Nephron progenitor cell (in vitro differentiated cells): ENCODE measurements around the gene IQGAP2.
A peak's percentile ranks its signal among the peaks of the same experiment; 100 is the strongest.

Experiments
- DNase-seq: peaks from one replicate; pipeline ENCODE4 v3.0.0; 2021
- H3K27ac Mint-ChIP-seq: 2 replicates; pipeline ENCODE4 v1.8.0; 2021; ENCODE audit warnings: mild to moderate bottlenecking, moderate library complexity, mixed read lengths
- H3K27me3 Mint-ChIP-seq: 2 replicates; pipeline ENCODE4 v1.8.0; 2021; ENCODE audit warnings: mild to moderate bottlenecking, low read depth, mixed read lengths; ENCODE audit not compliant: poor library complexity
- H3K36me3 Mint-ChIP-seq: 2 replicates; pipeline ENCODE4 v1.8.0; 2021; ENCODE audit warnings: low read depth, mixed read lengths
- H3K4me1 Mint-ChIP-seq: 2 replicates; pipeline ENCODE4 v1.8.0; 2021; ENCODE audit warnings: mixed read lengths
- H3K4me3 Mint-ChIP-seq: 2 replicates; pipeline ENCODE4 v1.8.0; 2021; ENCODE audit warnings: mild to moderate bottlenecking, moderate library complexity, mixed read lengths
- H3K9me3 Mint-ChIP-seq: 2 replicates; pipeline ENCODE4 v1.8.0; 2021; ENCODE audit warnings: mild to moderate bottlenecking, moderate library complexity, mixed read lengths
- TF ChIP-seq, protein P1 (sequence below): fragments of 200-600 bp; sonication (generic); IDR thresholded peaks from 2 replicates; pipeline ENCODE4 v1.5.0; 2021; ENCODE audit warnings: antibody characterized with exemption

IQGAP2 gene

DNA sequence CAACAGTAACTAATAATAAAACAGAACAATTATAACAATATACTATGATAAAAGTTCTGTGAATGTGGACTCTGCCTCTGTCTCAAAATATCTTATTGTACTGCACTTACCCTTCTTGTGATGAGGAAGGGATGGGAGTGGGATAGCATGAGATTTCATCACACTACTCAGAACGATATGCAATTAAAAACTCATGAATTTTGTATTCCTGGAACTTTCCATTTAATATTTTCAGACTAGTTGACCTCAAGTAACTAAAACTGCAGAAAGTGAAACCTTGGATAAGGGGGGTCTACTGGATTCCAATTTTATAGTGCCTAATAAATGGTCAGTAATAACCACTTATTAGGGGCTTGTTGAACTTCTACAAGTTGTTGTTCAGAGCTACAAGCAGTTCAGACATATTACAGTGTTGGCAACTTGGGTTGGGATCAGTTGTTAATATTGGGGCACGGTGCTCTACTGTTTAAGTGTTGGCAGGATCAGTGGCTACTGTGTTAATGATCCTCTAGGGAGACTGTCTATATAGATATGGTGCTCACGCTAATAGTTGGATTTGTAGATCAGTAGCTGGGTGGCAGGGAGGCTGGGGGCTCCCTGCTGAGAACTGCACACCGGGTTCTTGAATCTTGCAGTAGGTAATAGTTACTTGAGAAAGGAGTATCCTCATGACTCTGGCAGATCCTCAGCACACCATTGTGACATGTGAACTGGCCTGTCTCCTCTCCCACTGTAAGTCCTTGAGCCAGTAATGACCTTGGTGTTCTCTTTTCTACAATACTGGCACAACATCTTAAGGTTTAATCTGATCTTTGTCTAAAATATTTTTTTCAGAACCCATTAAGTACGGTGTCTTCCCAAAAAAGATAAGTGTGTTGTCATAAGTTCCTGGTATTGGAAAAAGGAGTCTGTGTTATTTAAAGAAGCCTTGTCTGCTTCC is 158.1 kb downstream of the IQGAP2 start:
- TF ChIP-seq, protein P1, sequence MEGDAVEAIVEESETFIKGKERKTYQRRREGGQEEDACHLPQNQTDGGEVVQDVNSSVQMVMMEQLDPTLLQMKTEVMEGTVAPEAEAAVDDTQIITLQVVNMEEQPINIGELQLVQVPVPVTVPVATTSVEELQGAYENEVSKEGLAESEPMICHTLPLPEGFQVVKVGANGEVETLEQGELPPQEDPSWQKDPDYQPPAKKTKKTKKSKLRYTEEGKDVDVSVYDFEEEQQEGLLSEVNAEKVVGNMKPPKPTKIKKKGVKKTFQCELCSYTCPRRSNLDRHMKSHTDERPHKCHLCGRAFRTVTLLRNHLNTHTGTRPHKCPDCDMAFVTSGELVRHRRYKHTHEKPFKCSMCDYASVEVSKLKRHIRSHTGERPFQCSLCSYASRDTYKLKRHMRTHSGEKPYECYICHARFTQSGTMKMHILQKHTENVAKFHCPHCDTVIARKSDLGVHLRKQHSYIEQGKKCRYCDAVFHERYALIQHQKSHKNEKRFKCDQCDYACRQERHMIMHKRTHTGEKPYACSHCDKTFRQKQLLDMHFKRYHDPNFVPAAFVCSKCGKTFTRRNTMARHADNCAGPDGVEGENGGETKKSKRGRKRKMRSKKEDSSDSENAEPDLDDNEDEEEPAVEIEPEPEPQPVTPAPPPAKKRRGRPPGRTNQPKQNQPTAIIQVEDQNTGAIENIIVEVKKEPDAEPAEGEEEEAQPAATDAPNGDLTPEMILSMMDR: no peak
- DNase-seq: no peak
- H3K36me3 Mint-ChIP-seq: peaks cover 26% of the 10 kb centered on the region
- H3K27me3 Mint-ChIP-seq: no peaks in the 10 kb centered on the region
- H3K4me3 Mint-ChIP-seq: no peak overlapping the region
- no peak overlapping the region for H3K27ac Mint-ChIP-seq
- no peaks in the 10 kb centered on the region for H3K9me3 Mint-ChIP-seq
- peaks cover 7% of the 10 kb centered on the region for H3K4me1 Mint-ChIP-seq

DNA sequence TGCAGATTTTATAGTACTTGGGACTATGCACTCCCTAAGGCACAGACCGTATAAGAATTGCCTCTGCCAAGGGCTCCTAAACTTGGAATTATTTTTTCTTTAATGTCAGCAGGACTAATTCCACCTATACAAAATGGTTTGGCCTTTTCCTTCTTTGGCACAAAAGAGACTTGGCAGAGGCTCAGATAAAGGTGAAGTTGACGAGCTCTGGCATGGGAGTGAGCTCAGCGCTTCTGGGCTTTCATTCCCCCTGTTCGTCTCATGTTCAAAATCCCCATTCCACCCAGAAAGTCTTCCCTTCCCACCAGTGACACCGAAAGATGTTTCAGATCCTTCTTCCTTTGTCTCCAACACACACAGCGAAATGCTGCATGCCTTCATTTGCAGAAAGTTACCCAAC is 158.9 kb downstream of the IQGAP2 start:
- Mint-ChIP-seq H3K4me1 (peaks cover 7% of the 10 kb centered on the region), H3K27ac (peak overlapping the region; percentile 5), H3K9me3 (no peaks in the 10 kb centered on the region), H3K36me3 (peaks cover 31% of the 10 kb centered on the region), H3K27me3 (peaks cover 3% of the 10 kb centered on the region), H3K4me3 (no peak overlapping the region)
- DNase-seq: no peak
- TF ChIP-seq, protein P1: no peak

DNA sequence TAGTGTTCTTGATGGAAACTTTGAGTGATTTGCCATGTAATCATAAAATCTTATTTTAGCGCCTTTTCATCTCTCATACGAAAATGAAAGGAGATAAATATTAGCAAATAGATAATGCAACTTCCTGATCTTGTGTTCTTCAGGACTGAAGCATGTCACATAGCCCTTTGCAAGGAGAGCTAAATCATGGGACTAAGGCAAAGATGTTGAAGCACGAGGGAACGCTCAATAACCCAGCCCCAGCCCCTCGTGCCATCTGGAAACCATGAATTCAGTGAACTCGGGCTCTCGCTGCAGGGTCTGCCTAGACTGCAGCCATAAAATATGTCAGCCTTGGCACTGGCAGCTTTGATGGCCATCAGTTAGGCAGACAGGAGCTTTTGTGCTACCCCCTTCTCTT is 161.9 kb downstream of the IQGAP2 start:
- Mint-ChIP-seq H3K4me3 (no peak overlapping the region), H3K36me3 (peaks cover 21% of the 10 kb centered on the region), H3K27ac (no peak overlapping the region), H3K4me1 (peaks cover 7% of the 10 kb centered on the region), H3K27me3 (peaks cover 3% of the 10 kb centered on the region), H3K9me3 (no peaks in the 10 kb centered on the region)
- no peak for DNase-seq
- TF ChIP-seq, protein P1: no peak

DNA sequence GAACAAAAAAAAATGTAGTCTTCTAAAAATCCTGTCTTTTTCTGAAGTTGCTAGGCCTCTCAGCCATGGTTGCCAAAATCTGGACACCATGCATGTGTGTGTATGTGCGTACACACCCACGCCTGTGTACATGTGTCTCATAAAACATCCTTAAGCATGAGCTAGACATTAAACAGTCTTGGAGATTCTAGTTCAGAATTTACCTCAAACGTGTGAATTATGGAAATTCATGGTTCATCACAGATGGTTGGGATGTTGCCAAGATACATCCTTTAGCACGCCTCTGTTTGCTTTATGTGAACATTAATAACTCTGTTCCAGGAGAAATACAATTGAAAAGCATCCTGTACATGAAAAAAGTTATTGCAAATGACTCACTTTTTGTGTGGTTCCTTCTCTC is 167.1 kb downstream of the IQGAP2 start:
- H3K27me3 Mint-ChIP-seq: peaks cover 3% of the 10 kb centered on the region
- H3K4me1 Mint-ChIP-seq: no peaks in the 10 kb centered on the region
- H3K27ac Mint-ChIP-seq: no peak overlapping the region
- H3K9me3 Mint-ChIP-seq: no peaks in the 10 kb centered on the region
- no peak for DNase-seq
- peaks cover 19% of the 10 kb centered on the region for H3K36me3 Mint-ChIP-seq
- H3K4me3 Mint-ChIP-seq: no peak overlapping the region
- TF ChIP-seq, protein P1: no peak

DNA sequence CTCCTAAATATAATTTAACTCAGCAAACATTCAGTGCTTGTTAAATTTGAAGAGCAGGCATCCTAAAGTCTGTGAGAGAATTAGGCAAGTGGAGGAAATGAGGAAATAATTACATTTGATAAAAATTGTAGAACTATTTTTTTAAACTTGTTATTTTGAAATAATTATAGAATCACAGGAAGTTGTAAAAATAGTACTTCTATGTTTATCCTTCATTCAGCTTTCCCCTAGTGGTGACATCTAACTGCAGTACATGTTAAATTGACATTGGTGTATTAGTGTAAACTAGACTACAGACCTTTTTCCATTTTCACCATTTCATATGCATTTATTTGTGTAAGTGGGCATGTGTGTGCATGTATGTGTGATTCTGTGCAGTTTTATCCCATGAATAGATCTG is 168.5 kb downstream of the IQGAP2 start:
- no peak for DNase-seq
- TF ChIP-seq, protein P1: no peak
- no peaks in the 10 kb centered on the region for H3K4me1 Mint-ChIP-seq
- H3K27me3 Mint-ChIP-seq: peaks cover 1% of the 10 kb centered on the region
- H3K4me3 Mint-ChIP-seq: no peak overlapping the region
- no peaks in the 10 kb centered on the region for H3K9me3 Mint-ChIP-seq
- H3K27ac Mint-ChIP-seq: no peak overlapping the region
- H3K36me3 Mint-ChIP-seq: peaks cover 11% of the 10 kb centered on the region

DNA sequence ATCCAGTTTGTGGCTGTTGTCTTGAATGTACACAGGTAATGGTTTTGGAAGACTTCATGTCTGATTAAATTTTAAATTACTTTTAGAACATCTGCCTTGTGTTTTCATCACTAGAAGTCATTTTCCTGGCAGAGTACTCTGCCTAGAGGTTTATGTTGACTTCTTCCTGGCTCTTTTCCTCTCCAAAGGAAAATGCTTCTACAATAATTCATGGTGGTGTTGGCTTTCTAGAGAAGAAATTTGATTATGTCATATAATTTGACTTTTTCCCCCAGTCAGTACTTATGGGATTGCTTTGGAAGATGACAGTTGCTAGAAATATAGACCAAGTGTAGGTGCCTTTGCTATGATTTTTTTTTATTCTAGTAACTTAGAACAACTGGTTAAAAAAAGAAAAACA is 173.4 kb downstream of the IQGAP2 start:
- no peak overlapping the region for H3K4me3 Mint-ChIP-seq
- no peaks in the 10 kb centered on the region for H3K4me1 Mint-ChIP-seq
- peaks cover 4% of the 10 kb centered on the region for H3K36me3 Mint-ChIP-seq
- TF ChIP-seq, protein P1: no peak
- H3K9me3 Mint-ChIP-seq: no peaks in the 10 kb centered on the region
- H3K27ac Mint-ChIP-seq: no peak overlapping the region
- H3K27me3 Mint-ChIP-seq: no peaks in the 10 kb centered on the region
- no peak for DNase-seq
